Suprapubic skin (tissue), 4 donors: ENCODE measurements around the gene ERGIC1. TPM values are rescaled to one million over a fixed set of nuclear protein-coding genes. Genes with fewer than 3 reads are reported as not detected.
"Not testable (repeated sequence)": the region's sequence is repeated elsewhere in the genome, so short reads cannot be mapped to it uniquely, and the experiment has no call there.

ENCODE experiments used
- DNase-seq, 2 donors: peaks; one replicate each; pipeline ENCODE4 v3.0.0-alpha.2; 2019; ENCODE audit warnings: low spot score in 2 of 2
- H3K27ac ChIP-seq: fragments of 200-600 bp; sonication (generic); one replicate; pipeline ENCODE4 v1.5.1; 2019
- H3K27me3 ChIP-seq: fragments of 200-600 bp; sonication (generic); one replicate; pipeline ENCODE4 v1.5.1; 2019
- H3K36me3 ChIP-seq: fragments of 200-600 bp; sonication (generic); one replicate; pipeline ENCODE4 v1.5.1; 2019
- H3K4me1 ChIP-seq: fragments of 200-600 bp; sonication (generic); one replicate; pipeline ENCODE4 v1.5.1; 2019
- H3K4me3 ChIP-seq: fragments of 200-600 bp; sonication (generic); one replicate; pipeline ENCODE4 v1.5.1; 2019; ENCODE audit warnings: mild to moderate bottlenecking
- H3K9me3 ChIP-seq: fragments of 200-600 bp; sonication (generic); one replicate; pipeline ENCODE4 v1.5.1; 2019
- EP300 ChIP-seq: sonication (generic); formaldehyde crosslinking; IDR thresholded peaks from one replicate; pipeline ENCODE4 v1.6.1; 2017; ENCODE audit warnings: antibody characterized with exemption
- POLR2A ChIP-seq, 2 donors: fragments of 450-650 bp; IDR thresholded peaks; one replicate each; pipeline ENCODE4 v1.6.1; 2017; ENCODE audit warnings: antibody characterized with exemption in 2 of 2, mild to moderate bottlenecking in 2 of 2, moderate library complexity in 2 of 2
- POLR2AphosphoS5 ChIP-seq, 3 donors: sonication (generic); formaldehyde crosslinking; IDR thresholded peaks; one replicate each; pipeline ENCODE4 v1.6.1; 2017; ENCODE audit warnings: antibody characterized with exemption in 3 of 3
- WGBS: methylation state at CpG from one replicate; pipeline ENCODE4 v1.1.5; 2018; 5-methylcytosine and 5-hydroxymethylcytosine counted together
- total RNA-seq, 4 donors: library from RNA; depleted of rRNA; stranded (reverse); fragments of >200 nt; gene quantifications; one replicate each; pipeline ENCODE4 v1.1.0, GENCODE V29; 2016
- TF ChIP-seq, protein P1 (sequence below), 2 donors: fragments of 200-600 bp in 1 of 2; fragments of 450-650 bp in 1 of 2; sonication (generic) in 1 of 2; IDR thresholded peaks; one replicate each; pipeline ENCODE4 v1.5.1; 2016 to 2019; ENCODE audit warnings: antibody characterized with exemption in 2 of 2, mild to moderate bottlenecking in 1 of 2, moderate library complexity in 1 of 2

Gene ERGIC1, protein sequence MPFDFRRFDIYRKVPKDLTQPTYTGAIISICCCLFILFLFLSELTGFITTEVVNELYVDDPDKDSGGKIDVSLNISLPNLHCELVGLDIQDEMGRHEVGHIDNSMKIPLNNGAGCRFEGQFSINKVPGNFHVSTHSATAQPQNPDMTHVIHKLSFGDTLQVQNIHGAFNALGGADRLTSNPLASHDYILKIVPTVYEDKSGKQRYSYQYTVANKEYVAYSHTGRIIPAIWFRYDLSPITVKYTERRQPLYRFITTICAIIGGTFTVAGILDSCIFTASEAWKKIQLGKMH
- 100 to 1,000 TPM in 1 of 4 donors, 10 to 100 TPM in 3; 81.2 to 106 (median 91.8) TPM for total RNA-seq

DNA sequence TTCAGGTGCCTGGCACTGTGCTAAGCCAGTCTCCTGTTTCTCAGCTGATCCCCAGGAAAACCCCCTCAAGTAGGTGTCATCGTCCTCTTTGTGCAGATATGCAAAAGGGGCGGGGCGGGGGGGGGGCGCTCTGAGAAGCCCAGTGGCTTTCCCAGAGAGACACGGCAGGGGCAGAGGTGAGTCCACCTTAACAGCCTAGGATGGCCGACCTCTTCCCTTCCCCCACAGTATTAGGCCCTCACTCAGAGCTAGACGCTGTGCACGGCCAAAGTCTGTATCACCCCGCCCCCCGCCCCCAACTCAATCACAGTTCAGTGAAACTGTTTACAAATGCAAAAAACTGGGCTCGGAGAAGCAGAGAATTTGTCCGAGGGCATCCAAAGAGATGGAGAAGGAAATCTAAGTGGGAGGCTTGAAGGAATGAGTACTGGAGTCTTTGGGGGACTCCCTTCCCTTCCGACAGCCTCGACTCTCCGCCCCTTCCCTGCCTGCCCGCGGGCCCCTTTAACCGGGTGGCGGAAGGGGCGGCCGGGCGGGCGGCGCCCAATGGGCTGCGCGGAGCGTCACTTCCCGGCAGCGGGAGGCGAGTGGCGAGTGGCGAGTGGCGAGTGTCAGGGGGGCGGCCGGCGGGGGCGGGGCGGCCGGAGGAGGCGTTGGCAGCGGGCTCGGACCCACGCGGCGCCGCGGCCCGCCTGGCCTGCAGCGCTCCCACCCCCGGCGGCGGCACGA, at the start of gene ERGIC1:
Gene ERGIC1, plus strand, starts transcription at position 566 of the 729 bp plus-strand sequence. Its CDS starts 163 bp downstream, at position 729.
- H3K9me3 ChIP-seq: no peaks in the 10 kb centered on the region
- H3K4me1 ChIP-seq: peaks cover 49% of the 10 kb centered on the region
- no peaks in the 10 kb centered on the region for H3K36me3 ChIP-seq
- TF ChIP-seq POLR2AphosphoS5 (IDR thresholded peaks at IDR 0.05) (peak in 1 of 3 donors; percentile 63), EP300 (no peak), POLR2A (IDR thresholded peaks at IDR 0.05) (peak in 1 of 2 donors; percentile 74)
- TF ChIP-seq, protein P1, sequence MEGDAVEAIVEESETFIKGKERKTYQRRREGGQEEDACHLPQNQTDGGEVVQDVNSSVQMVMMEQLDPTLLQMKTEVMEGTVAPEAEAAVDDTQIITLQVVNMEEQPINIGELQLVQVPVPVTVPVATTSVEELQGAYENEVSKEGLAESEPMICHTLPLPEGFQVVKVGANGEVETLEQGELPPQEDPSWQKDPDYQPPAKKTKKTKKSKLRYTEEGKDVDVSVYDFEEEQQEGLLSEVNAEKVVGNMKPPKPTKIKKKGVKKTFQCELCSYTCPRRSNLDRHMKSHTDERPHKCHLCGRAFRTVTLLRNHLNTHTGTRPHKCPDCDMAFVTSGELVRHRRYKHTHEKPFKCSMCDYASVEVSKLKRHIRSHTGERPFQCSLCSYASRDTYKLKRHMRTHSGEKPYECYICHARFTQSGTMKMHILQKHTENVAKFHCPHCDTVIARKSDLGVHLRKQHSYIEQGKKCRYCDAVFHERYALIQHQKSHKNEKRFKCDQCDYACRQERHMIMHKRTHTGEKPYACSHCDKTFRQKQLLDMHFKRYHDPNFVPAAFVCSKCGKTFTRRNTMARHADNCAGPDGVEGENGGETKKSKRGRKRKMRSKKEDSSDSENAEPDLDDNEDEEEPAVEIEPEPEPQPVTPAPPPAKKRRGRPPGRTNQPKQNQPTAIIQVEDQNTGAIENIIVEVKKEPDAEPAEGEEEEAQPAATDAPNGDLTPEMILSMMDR (IDR thresholded peaks at IDR 0.05): no peak
- under 1% methylated on average over 27 of the region's 53 CpGs for WGBS
- H3K4me3 ChIP-seq: peak within 1 kb of the TSS; percentile 58
- peak; percentile 91 to 94 for DNase-seq
- H3K27ac ChIP-seq: peak within 1 kb of the TSS; percentile 58
- no peaks in the 10 kb centered on the region for H3K27me3 ChIP-seq

DNA sequence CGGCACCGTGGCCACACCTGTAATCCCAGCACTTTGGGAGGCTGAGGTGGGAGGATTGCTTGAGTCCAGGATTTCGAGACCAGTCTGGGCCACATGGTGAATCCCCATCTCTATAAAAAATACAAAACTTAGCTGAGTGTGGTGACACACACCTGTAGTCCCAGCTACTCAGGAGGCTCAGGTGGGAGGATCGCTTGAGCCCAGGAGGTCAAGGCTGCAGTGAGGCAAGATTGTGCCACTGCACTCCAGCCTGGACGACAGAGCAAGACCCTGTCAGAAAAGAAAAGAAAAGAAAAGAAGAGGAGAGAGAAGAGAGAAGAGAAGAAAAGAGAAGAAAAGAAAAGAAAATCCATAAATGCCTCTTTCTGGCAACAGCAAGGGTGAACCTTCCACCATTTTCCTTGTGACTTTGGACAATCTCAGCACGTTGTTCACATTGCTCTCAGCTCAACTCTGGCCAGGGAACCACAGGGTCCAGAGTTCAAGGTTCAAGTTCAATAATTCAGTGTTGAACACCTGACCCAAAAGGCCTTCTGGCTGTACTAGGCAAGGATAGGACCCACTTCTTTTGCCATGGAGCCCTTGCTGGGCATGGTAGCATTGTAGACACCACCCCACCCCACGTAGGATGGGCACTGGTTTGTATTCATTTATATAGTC, 48.5 kb upstream of the ERGIC1 start:
- H3K27ac ChIP-seq: no peak overlapping the region
- H3K4me1 ChIP-seq: peaks cover 22% of the 10 kb centered on the region
- no peaks in the 10 kb centered on the region for H3K9me3 ChIP-seq
- 90% methylated on average over 7 of the region's 7 CpGs for WGBS
- TF ChIP-seq, protein P1 (IDR thresholded peaks at IDR 0.05): no peak
- TF ChIP-seq POLR2AphosphoS5 (IDR thresholded peaks at IDR 0.05): no peak
- TF ChIP-seq POLR2A (IDR thresholded peaks at IDR 0.05): no peak
- no peak for TF ChIP-seq EP300
- DNase-seq: peak in 1 of 2 donors; percentile 33
- no peaks in the 10 kb centered on the region for H3K36me3 ChIP-seq
- no peak overlapping the region for H3K4me3 ChIP-seq
- no peaks in the 10 kb centered on the region for H3K27me3 ChIP-seq

DNA sequence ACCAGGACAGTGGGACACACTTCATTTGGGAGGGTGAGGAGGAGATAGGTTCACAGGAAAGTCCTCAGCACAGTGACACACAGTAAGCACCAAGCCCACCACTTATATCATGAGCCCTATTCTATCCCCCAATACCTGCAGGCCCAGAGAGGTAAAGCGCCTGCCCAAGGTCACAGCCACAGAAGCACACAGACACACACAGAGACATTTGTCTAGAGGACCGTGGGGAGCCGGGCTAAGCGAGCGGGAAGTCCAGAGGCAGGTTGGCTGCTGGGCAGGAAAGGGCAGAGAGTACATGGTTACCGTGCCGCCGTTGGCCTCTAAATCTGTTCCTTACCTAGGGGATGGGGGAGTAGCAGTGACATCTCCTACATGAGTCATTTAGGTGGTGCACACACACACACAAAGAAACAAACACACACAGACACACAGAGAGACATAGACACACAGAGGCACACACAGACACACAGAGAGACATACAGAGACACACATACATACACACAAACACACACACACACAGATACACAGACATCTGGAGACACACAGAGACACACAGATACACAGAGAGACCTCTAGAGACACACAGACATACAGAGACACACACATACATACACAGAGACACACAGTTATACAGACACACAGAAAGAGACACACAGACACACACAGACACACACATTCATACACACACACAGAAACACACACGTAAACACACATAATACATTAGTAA, 47.2 kb upstream of the ERGIC1 start:
- no peaks in the 10 kb centered on the region for H3K27me3 ChIP-seq
- no peak overlapping the region for H3K4me3 ChIP-seq
- WGBS: 91% methylated on average over 9 of the region's 9 CpGs
- peaks cover 22% of the 10 kb centered on the region for H3K4me1 ChIP-seq
- no peaks in the 10 kb centered on the region for H3K36me3 ChIP-seq
- no peak overlapping the region for H3K27ac ChIP-seq
- TF ChIP-seq, protein P1 (IDR thresholded peaks at IDR 0.05): no peak
- TF ChIP-seq POLR2AphosphoS5 (IDR thresholded peaks at IDR 0.05) (no peak), POLR2A (IDR thresholded peaks at IDR 0.05) (no peak), EP300 (no peak)
- no peaks in the 10 kb centered on the region for H3K9me3 ChIP-seq
- DNase-seq: peak; percentile 55 to 69

DNA sequence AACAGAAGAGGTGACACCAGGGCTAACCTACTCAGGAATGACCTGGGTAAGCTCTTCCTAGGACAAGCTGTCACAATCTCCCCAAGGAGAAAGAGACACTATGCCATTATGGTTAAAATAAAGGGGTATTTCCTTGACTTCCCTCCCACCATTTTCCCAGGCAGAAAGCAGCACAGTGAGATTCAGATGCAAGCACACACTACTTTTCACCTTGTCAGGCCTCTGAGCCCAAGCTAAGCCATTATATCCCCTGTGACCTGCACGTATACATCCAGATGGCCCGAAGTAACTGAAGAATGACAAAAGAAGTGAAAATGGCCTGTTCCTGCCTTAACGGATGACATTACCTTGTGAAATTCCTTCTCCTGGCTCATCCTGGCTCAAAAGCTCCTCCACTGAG, 46.5 kb upstream of the ERGIC1 start:
- not testable (repeated sequence) for H3K9me3 ChIP-seq, H3K27ac ChIP-seq, H3K4me3 ChIP-seq, H3K36me3 ChIP-seq, DNase-seq, H3K27me3 ChIP-seq
- peaks cover 22% of the 10 kb centered on the region for H3K4me1 ChIP-seq
- WGBS: 90% methylated on average over 3 of the region's 3 CpGs
